Body of pancreas (tissue), 4 donors: ENCODE measurements around the gene RUNX2. TPM values are rescaled to one million over a fixed set of nuclear protein-coding genes. Genes with fewer than 3 reads are reported as not detected.

ENCODE experiments used
- ATAC-seq: fragments of 150-250 bp; one replicate; pipeline ENCODE4 v1.9.1; 2016
- DNase-seq, 4 donors: peaks; one replicate each; pipeline ENCODE4 v3.0.0-alpha.2; 2019
- H3K27ac ChIP-seq, 4 donors: fragments of 200-600 bp; sonication (generic); 1 replicate in 3 of 4; 2 replicates in 1 of 4; pipeline versions ENCODE4 v1.5.1 to v1.6.1; 2016 to 2019; ENCODE audit warnings: mild to moderate bottlenecking in 1 of 4, mixed read lengths in 1 of 4, moderate library complexity in 1 of 4
- H3K27me3 ChIP-seq, 2 donors: fragments of 200-600 bp; sonication (generic); one replicate each; pipeline ENCODE4 v1.6.0; 2016; ENCODE audit warnings: mild to moderate bottlenecking in 1 of 2
- H3K36me3 ChIP-seq, 2 donors: fragments of 200-600 bp; sonication (generic); replicated peaks in 1 of 2; 2 replicates each; pipeline ENCODE4 v1.5.1; 2016; ENCODE audit warnings: low read depth in 2 of 2; ENCODE audit not compliant: insufficient read depth in 1 of 2
- H3K4me1 ChIP-seq: fragments of 200-600 bp; sonication (generic); one replicate; pipeline ENCODE4 v1.6.0; 2016
- H3K4me3 ChIP-seq, 2 donors: fragments of 200-600 bp; sonication (generic); 1 replicate in 1 of 2; 2 replicates in 1 of 2; pipeline ENCODE4 v1.5.1; 2016 to 2019
- H3K9me3 ChIP-seq, 3 donors: fragments of 200-600 bp; sonication (generic); 1 replicate in 2 of 3; 2 replicates in 1 of 3; pipeline ENCODE4 v1.5.1; 2016
- POLR2A ChIP-seq, 3 donors: fragments of 450-650 bp; IDR thresholded peaks; one replicate each; pipeline ENCODE4 v1.6.1; 2016; ENCODE audit warnings: antibody characterized with exemption in 3 of 3, mild to moderate bottlenecking in 2 of 3
- WGBS, 2 donors: methylation state at CpG; one replicate each; pipeline ENCODE4 v1.1.5; 2017; 5-methylcytosine and 5-hydroxymethylcytosine counted together
- intact Hi-C: fragments of 100-400 bp; cut with DNase I; formaldehyde crosslinking; loops from one replicate; pipeline ENCODE4 v1.15.1; 2023
- total RNA-seq, 2 donors: library from RNA; depleted of rRNA; stranded (reverse); fragments of >200 nt; gene quantifications; one replicate each; pipeline ENCODE4 v1.1.0, GENCODE V29; 2016
- TF ChIP-seq, protein P1 (sequence below), 7 experiments: fragments of 450-650 bp in 4 of 7; fragments of 200-600 bp in 3 of 7; sonication (generic) in 3 of 7; IDR thresholded peaks; one replicate each; pipeline ENCODE4 v1.5.1; 2016 to 2019; ENCODE audit warnings: antibody characterized with exemption in 7 of 7

RUNX2 gene
- total RNA-seq, 2 donors from 2014 or later = 0.33 to 1.0 TPM

DNA sequence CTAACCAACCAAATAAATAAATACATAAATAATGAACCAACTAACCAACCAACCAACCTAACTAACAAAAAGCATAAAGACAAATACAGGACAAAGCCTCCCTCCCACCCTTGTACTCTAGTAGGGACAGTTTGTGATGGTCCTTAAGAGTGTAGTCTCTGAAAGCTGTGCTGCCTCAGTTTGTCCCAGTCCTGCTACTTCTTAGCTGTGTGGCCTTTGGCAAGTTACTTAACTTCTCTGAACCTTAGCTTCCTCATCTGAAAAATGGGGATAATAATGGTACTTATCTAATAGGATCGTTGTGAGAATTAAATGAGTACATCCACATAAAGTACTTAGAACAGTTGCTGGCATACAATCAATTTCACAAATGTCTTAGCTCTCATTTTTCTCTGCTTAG is 282.2 kb downstream of the RUNX2 start:
- intact Hi-C loops = no loop called here
- DNase-seq (no peak), ATAC-seq (no peak)
- Histone ChIP-seq H3K27me3 (no peaks in the 10 kb centered on the region), H3K27ac (no peak overlapping the region), H3K36me3 (no peaks in the 10 kb centered on the region), H3K4me3 (no peak overlapping the region), H3K4me1 (no peaks in the 10 kb centered on the region), H3K9me3 (no peaks in the 10 kb centered on the region)
- WGBS, 2 donors = 22 to 31% methylated on average over 1 of the region's 1 CpG
- no peak for TF ChIP-seq POLR2A (IDR thresholded peaks at IDR 0.05)

DNA sequence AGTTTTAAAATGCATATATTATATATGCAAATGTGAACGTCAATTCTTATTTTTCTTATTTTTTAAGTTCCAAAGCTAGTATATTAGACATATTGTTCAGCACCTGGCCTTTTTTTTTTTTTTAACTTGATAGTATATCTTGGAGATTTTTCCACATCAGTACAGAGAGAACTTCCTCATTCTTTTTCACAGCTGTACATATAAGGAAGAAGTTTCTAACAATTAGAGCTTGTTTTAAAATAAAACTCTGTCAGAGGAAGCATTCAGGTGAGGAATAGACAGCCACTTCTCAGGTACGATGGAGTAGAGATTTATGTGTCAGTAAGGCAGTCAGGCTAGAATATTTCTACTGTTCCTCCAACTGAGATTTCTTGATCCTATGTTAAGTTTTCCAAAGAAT is 282.7 kb downstream of the RUNX2 start:
- no peak overlapping the region for H3K4me3 ChIP-seq
- WGBS, 2 donors = 39 to 57% methylated on average over 2 of the region's 2 CpGs
- no peaks in the 10 kb centered on the region for H3K27me3 ChIP-seq
- intact Hi-C loops = no loop called here
- no peaks in the 10 kb centered on the region for H3K4me1 ChIP-seq
- peak overlapping the region in 2 of 4 donors; percentile 18 to 28 for H3K27ac ChIP-seq
- DNase-seq = no peak
- no peak for ATAC-seq
- no peaks in the 10 kb centered on the region for H3K36me3 ChIP-seq
- no peaks in the 10 kb centered on the region for H3K9me3 ChIP-seq
- no peak for TF ChIP-seq POLR2A (IDR thresholded peaks at IDR 0.05)
- TF ChIP-seq, protein P1, sequence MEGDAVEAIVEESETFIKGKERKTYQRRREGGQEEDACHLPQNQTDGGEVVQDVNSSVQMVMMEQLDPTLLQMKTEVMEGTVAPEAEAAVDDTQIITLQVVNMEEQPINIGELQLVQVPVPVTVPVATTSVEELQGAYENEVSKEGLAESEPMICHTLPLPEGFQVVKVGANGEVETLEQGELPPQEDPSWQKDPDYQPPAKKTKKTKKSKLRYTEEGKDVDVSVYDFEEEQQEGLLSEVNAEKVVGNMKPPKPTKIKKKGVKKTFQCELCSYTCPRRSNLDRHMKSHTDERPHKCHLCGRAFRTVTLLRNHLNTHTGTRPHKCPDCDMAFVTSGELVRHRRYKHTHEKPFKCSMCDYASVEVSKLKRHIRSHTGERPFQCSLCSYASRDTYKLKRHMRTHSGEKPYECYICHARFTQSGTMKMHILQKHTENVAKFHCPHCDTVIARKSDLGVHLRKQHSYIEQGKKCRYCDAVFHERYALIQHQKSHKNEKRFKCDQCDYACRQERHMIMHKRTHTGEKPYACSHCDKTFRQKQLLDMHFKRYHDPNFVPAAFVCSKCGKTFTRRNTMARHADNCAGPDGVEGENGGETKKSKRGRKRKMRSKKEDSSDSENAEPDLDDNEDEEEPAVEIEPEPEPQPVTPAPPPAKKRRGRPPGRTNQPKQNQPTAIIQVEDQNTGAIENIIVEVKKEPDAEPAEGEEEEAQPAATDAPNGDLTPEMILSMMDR (IDR thresholded peaks at IDR 0.05) = no peak

DNA sequence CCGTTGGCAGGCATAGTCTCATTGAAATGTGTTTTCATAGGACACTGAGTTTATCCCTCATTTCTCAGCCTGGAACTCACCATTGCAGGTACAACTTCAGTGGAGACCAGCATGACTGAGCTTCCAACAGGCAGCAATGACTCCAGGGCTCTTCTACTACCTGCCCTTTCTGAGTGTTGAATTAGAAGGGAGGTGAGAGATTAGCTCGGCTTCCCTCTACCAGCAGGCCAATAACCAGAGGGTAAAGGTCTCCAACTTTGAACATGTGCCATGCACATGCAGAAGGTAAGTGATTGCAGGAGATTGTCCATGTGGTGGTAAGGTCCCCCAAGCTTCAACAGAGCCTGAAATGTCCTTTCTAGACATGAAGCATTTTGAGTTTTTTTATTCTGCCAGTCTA is 283.4 kb downstream of the RUNX2 start:
- H3K27ac ChIP-seq = peak overlapping the region in 2 of 4 donors; percentile 18 to 28
- no peak for ATAC-seq
- TF ChIP-seq, protein P1 (IDR thresholded peaks at IDR 0.05) = no peak
- TF ChIP-seq POLR2A (IDR thresholded peaks at IDR 0.05) = no peak

DNA sequence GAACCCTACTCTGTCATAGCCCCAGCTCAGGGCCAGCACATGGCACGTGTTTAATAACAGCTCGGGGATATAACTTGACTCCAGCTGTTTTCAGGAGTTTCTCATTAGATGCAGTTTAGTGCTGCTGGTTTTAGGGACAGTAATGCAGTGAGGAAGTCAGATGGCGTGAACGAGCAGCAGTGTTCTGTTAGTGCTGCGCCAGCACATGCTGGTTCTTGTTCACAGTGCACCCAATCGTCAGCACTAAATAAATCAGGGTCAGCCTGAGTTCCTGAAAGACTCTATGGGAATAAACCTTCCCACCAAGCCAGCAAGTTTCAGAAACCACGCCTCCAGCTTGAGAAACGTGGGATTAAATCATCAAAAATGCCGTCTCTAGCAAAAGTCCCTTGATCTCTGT is 285.5 kb downstream of the RUNX2 start:
- intact Hi-C loops = no loop called here
- no peak overlapping the region for H3K4me3 ChIP-seq
- 54 to 81% methylated on average over 8 to 9 of the region's 9 CpGs for WGBS, 2 donors
- no peaks in the 10 kb centered on the region for H3K4me1 ChIP-seq
- H3K27me3 ChIP-seq = no peaks in the 10 kb centered on the region
- no peaks in the 10 kb centered on the region for H3K9me3 ChIP-seq
- no peaks in the 10 kb centered on the region for H3K36me3 ChIP-seq
- TF ChIP-seq, protein P1 (IDR thresholded peaks at IDR 0.05) = no peak
- no peak for TF ChIP-seq POLR2A (IDR thresholded peaks at IDR 0.05)
- DNase-seq (peak in 2 of 4 donors; percentile 12 to 17), ATAC-seq (peak; percentile 45)
- H3K27ac ChIP-seq = no peak overlapping the region

More for the DNA sequence above, 283.4 kb downstream of the RUNX2 start:
- H3K27me3 ChIP-seq = no peaks in the 10 kb centered on the region
- WGBS, 2 donors = 59 to 72% methylated on average over 2 of the region's 2 CpGs
- no peaks in the 10 kb centered on the region for H3K4me1 ChIP-seq
- no peaks in the 10 kb centered on the region for H3K9me3 ChIP-seq
- no peak for DNase-seq
- no peak overlapping the region for H3K4me3 ChIP-seq
- intact Hi-C loops = no loop called here
- no peaks in the 10 kb centered on the region for H3K36me3 ChIP-seq

DNA sequence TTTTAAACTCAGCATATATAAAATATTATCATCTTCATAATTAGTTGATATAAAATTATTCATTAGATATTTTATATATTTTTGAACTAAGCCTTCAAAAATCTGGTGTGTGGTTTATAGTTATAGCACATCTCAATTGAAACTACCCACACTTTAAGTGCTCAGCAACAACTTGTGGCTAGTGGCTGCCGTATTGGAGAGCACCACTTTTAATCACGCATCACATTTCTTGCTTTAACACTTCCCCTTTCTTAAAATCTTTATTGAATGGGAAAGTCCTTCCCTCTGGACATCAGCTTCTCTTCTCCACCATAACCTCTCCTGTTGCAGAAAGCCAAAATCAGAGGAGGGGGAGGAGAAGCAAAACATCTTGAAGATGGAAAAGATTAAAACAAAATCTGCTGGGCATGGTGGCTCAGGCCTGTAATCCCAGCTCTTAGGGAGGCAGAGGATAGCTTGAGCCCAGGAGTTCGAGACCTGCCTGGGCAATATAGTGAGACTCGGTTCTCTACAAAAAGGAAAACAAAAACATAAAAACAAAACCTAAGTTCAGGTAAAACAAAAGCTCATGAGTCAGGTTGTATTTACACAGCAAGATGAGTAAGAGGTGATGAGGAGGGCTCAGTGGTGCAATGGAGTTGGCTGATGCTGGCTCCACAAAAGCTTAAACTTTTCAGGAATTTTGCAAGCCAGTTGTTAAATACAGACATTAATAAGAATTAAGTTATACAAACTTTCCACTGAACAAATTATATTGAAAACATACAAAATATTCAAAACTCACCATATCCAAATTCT is 286.6 kb downstream of the RUNX2 start:
- H3K4me1 ChIP-seq = no peaks in the 10 kb centered on the region
- DNase-seq = no peak
- no peak for TF ChIP-seq POLR2A (IDR thresholded peaks at IDR 0.05)
- TF ChIP-seq, protein P1 (IDR thresholded peaks at IDR 0.05) = no peak
- H3K36me3 ChIP-seq = no peaks in the 10 kb centered on the region
- 61 to 75% methylated on average over 4 of the region's 4 CpGs for WGBS, 2 donors
- no peak overlapping the region for H3K27ac ChIP-seq
- no peaks in the 10 kb centered on the region for H3K27me3 ChIP-seq
- no peak overlapping the region for H3K4me3 ChIP-seq
- intact Hi-C loops = no loop called here
- H3K9me3 ChIP-seq = no peaks in the 10 kb centered on the region
- no peak for ATAC-seq
